CD4-positive, alpha-beta memory T cell (primary cell): ENCODE results near the gene SUGP1. TPM values are rescaled to one million over a fixed set of nuclear protein-coding genes. Genes with fewer than 3 reads are reported as not detected.

Experiments used
- CTCF ChIA-PET: fragments of 350-600 bp; sonication (Branson Sonifier 250); formaldehyde crosslinking; loops from one replicate; lab custom pipeline; 2021; ENCODE audit warnings: inconsistent platforms; ENCODE audit not compliant: partially characterized antibody; lab: Charles Lee
- POLR2A ChIA-PET: fragments of 350-600 bp; sonication (Branson Sonifier 250); formaldehyde crosslinking; loops from one replicate; lab custom pipeline; 2021; ENCODE audit not compliant: partially characterized antibody; lab: Charles Lee
- DNase-seq, 5 donors: peaks; one replicate each; pipeline versions ENCODE4 v3.0.0 to v3.0.0-alpha.2; 2020 to 2022; ENCODE audit warnings: mixed read lengths in 1 of 5
- H3K27ac ChIP-seq: one replicate; pipeline ENCODE4 v1.7.0; 2013; ENCODE audit warnings: low read depth, low read length
- H3K27me3 ChIP-seq: 2 replicates; pipeline ENCODE4 v1.7.0; 2013; ENCODE audit warnings: mild to moderate bottlenecking, low read length, moderate library complexity; ENCODE audit not compliant: insufficient read depth
- H3K36me3 ChIP-seq: 2 replicates; pipeline ENCODE4 v1.7.0; 2013; ENCODE audit warnings: mild to moderate bottlenecking, low read length, moderate library complexity; ENCODE audit not compliant: insufficient read depth
- H3K4me1 ChIP-seq: 2 replicates; pipeline ENCODE4 v1.7.0; 2013; ENCODE audit warnings: mild to moderate bottlenecking, low read length, moderate library complexity; ENCODE audit not compliant: insufficient read depth
- H3K4me3 ChIP-seq, 2 donors: one replicate each; pipeline ENCODE4 v1.7.0; 2013; ENCODE audit warnings: low read length in 2 of 2, mild to moderate bottlenecking in 1 of 2
- H3K9me3 ChIP-seq, 2 donors: one replicate each; pipeline ENCODE4 v1.7.0; 2013; ENCODE audit warnings: low read length in 2 of 2, control low read depth in 1 of 2; ENCODE audit not compliant: control insufficient read depth in 1 of 2
- H3K27ac Mint-ChIP-seq, 7 donors: one replicate each; pipeline ENCODE4 v1.8.0; 2020 to 2021; ENCODE audit warnings: mixed read lengths in 7 of 7, mild to moderate bottlenecking in 6 of 7, inconsistent platforms in 3 of 7, moderate library complexity in 3 of 7
- H3K27me3 Mint-ChIP-seq, 2 donors: one replicate each; pipeline ENCODE4 v1.8.0; 2020 to 2021; ENCODE audit warnings: mixed read lengths in 2 of 2
- H3K36me3 Mint-ChIP-seq, 2 donors: one replicate each; pipeline ENCODE4 v1.8.0; 2020 to 2021; ENCODE audit warnings: mixed read lengths in 2 of 2, inconsistent platforms in 1 of 2, mild to moderate bottlenecking in 1 of 2
- H3K4me1 Mint-ChIP-seq, 4 donors: one replicate each; pipeline ENCODE4 v1.8.0; 2020 to 2021; ENCODE audit warnings: mixed read lengths in 4 of 4, mild to moderate bottlenecking in 1 of 4
- H3K4me3 Mint-ChIP-seq, 8 donors: one replicate each; pipeline ENCODE4 v1.8.0; 2020 to 2021; ENCODE audit warnings: mixed read lengths in 8 of 8, mild to moderate bottlenecking in 7 of 8, moderate library complexity in 6 of 8, inconsistent platforms in 3 of 8
- H3K9me3 Mint-ChIP-seq, 8 donors: one replicate each; pipeline ENCODE4 v1.8.0; 2020 to 2021; ENCODE audit warnings: mixed read lengths in 8 of 8, mild to moderate bottlenecking in 5 of 8, inconsistent platforms in 3 of 8, moderate library complexity in 1 of 8
- intact Hi-C: fragments of 100-400 bp; cut with micrococcal nuclease; formaldehyde crosslinking; loops from one replicate; pipeline ENCODE4 v1.15.1; 2023
- polyA plus RNA-seq, 2 donors: library from polyadenylated mRNA; unstranded; fragments of 300-500 nt; fragmentation: Illumina TruSeq; gene quantifications; one replicate each; pipeline ENCODE4 v1.2.3, GENCODE V29; 2021
- total RNA-seq, 2 experiments: library from RNA; stranded (reverse); gene quantifications; one replicate each; pipeline ENCODE4 v1.2.3, GENCODE V29; 2021

Gene SUGP1
- total and polyA plus RNA-seq, 4 experiments from 2014 or later: 18.3 to 97.5 (median 59.5) TPM

DNA sequence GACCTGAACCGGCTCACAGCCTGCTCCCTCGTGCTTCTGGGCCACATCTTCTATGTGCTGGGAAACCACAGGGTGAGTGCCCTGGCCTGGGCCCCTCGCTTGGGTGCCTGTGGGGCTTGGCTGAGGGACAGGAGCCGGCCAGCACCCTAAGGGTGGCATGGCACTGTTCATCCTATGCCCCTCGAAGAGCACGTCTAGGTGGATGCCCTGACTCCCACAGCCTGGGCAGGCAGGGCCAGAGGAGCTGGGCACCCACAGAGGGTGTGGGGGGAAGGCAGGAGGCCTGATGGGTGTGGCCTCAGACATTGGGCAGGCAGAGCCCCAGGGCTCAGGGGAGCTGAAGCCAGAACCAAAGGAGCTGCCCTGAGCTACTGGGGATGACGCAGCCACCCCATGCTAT, 29.1 kb upstream of the SUGP1 start:
- Histone ChIP-seq H3K36me3 (peaks cover 75% of the 10 kb centered on the region), H3K4me3 (no peak overlapping the region), H3K27me3 (no peaks in the 10 kb centered on the region), H3K4me1 (no peaks in the 10 kb centered on the region), H3K27ac (no peak overlapping the region), H3K9me3 (no peaks in the 10 kb centered on the region)
- no peaks in the 10 kb centered on the region for H3K9me3 Mint-ChIP-seq
- intact Hi-C loops: no loop called here
- no peaks in the 10 kb centered on the region for H3K27me3 Mint-ChIP-seq
- H3K4me3 Mint-ChIP-seq: no peak overlapping the region
- no peak overlapping the region for H3K27ac Mint-ChIP-seq
- ChIA-PET POLR2A (no interaction called here), CTCF (no interaction called here)
- DNase-seq: no peak
- peaks cover 32 to 52% of the 10 kb centered on the region in 2 donors for H3K36me3 Mint-ChIP-seq
- no peaks in the 10 kb centered on the region for H3K4me1 Mint-ChIP-seq

GRCh38 chr19:19348266-19348665, 28.0 kb upstream of the SUGP1 start:
- no peak overlapping the region for H3K27ac ChIP-seq
- no peaks in the 10 kb centered on the region for H3K9me3 ChIP-seq
- no peak for DNase-seq
- ChIA-PET CTCF (no interaction called here), POLR2A (no interaction called here)
- Mint-ChIP-seq H3K4me1 (no peaks in the 10 kb centered on the region), H3K9me3 (no peaks in the 10 kb centered on the region), H3K4me3 (no peak overlapping the region), H3K36me3 (peaks cover 28 to 48% of the 10 kb centered on the region in 2 donors), H3K27ac (no peak overlapping the region), H3K27me3 (no peaks in the 10 kb centered on the region)
- H3K4me1 ChIP-seq: no peaks in the 10 kb centered on the region
- peaks cover 75% of the 10 kb centered on the region for H3K36me3 ChIP-seq
- intact Hi-C loops: no loop called here
- no peak overlapping the region for H3K4me3 ChIP-seq
- no peaks in the 10 kb centered on the region for H3K27me3 ChIP-seq

GRCh38 chr19:19347401-19348110, 27.2 kb upstream of the SUGP1 start:
- POLR2A ChIA-PET: interaction anchor here (0.6 kb wide), 1 partner anchor 51 kb away, joined by 3 read pairs; no protein-coding TSS in a partner anchor
- CTCF ChIA-PET: no interaction called here

GRCh38 chr19:19345970-19346369, 25.7 kb upstream of the SUGP1 start:
- peaks cover 81% of the 10 kb centered on the region for H3K36me3 ChIP-seq
- no peaks in the 10 kb centered on the region for H3K27me3 ChIP-seq
- CTCF ChIA-PET: no interaction called here
- peaks cover 18 to 51% of the 10 kb centered on the region in 2 donors for H3K36me3 Mint-ChIP-seq
- no peak overlapping the region for H3K27ac ChIP-seq
- no peaks in the 10 kb centered on the region for H3K4me1 ChIP-seq
- no peak overlapping the region for H3K4me3 Mint-ChIP-seq
- no peaks in the 10 kb centered on the region for H3K9me3 Mint-ChIP-seq
- no peak overlapping the region for H3K4me3 ChIP-seq
- POLR2A ChIA-PET: no interaction called here
- H3K27me3 Mint-ChIP-seq: no peaks in the 10 kb centered on the region
- no peaks in the 10 kb centered on the region for H3K9me3 ChIP-seq
- peak overlapping the region in 1 of 7 donors; percentile 4 for H3K27ac Mint-ChIP-seq
- no peak for DNase-seq
- intact Hi-C loops: no loop called here
- H3K4me1 Mint-ChIP-seq: no peaks in the 10 kb centered on the region

More at GRCh38 chr19:19347401-19348110, 27.2 kb upstream of the SUGP1 start:
- Histone ChIP-seq H3K36me3 (peaks cover 75% of the 10 kb centered on the region), H3K4me1 (no peaks in the 10 kb centered on the region), H3K9me3 (no peaks in the 10 kb centered on the region), H3K27ac (no peak overlapping the region), H3K27me3 (no peaks in the 10 kb centered on the region), H3K4me3 (no peak overlapping the region)
- Mint-ChIP-seq H3K9me3 (no peaks in the 10 kb centered on the region), H3K4me1 (no peaks in the 10 kb centered on the region), H3K4me3 (no peak overlapping the region), H3K27ac (peak overlapping the region in 2 of 7 donors; percentile 52 to 70), H3K36me3 (peaks cover 25 to 48% of the 10 kb centered on the region in 2 donors), H3K27me3 (no peaks in the 10 kb centered on the region)
- intact Hi-C loops: no loop called here
- no peak for DNase-seq

DNA sequence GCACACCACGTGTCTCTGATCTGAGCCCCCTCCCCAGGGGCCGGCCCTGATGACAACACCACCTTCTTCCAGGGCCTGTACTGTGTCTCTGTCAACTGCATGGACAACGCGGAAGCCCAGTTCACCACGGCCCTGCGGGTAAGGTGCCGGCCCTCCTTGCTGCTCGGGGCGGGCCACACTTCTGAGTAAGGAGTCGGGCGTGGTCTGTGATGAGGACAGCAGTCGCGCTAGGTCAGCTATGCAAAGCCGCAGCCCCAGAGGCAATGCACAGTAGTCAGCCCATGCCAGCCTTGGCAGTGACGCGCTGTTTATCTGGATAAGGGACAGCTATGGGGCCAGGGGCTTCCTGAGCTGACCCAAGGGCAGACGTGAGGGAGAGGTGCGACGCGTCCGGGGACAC, 24.9 kb upstream of the SUGP1 start:
- Mint-ChIP-seq H3K4me1 (no peaks in the 10 kb centered on the region), H3K27ac (no peak overlapping the region), H3K36me3 (peaks cover 18 to 51% of the 10 kb centered on the region in 2 donors), H3K4me3 (no peak overlapping the region), H3K9me3 (no peaks in the 10 kb centered on the region), H3K27me3 (no peaks in the 10 kb centered on the region)
- Histone ChIP-seq H3K27ac (no peak overlapping the region), H3K4me3 (no peak overlapping the region), H3K4me1 (no peaks in the 10 kb centered on the region), H3K9me3 (no peaks in the 10 kb centered on the region), H3K36me3 (peaks cover 84% of the 10 kb centered on the region), H3K27me3 (no peaks in the 10 kb centered on the region)
- intact Hi-C loops: no loop called here
- ChIA-PET CTCF (no interaction called here), POLR2A (no interaction called here)
- no peak for DNase-seq

- no peaks in the 10 kb centered on the region for H3K9me3 ChIP-seq
- H3K36me3 ChIP-seq: peaks cover 82% of the 10 kb centered on the region
- Mint-ChIP-seq H3K27me3 (no peaks in the 10 kb centered on the region), H3K9me3 (no peaks in the 10 kb centered on the region), H3K4me1 (no peaks in the 10 kb centered on the region), H3K27ac (no peak overlapping the region), H3K36me3 (peaks cover 19 to 47% of the 10 kb centered on the region in 2 donors), H3K4me3 (no peak overlapping the region)
- no peaks in the 10 kb centered on the region for H3K4me1 ChIP-seq
- H3K27ac ChIP-seq: no peak overlapping the region
- ChIA-PET CTCF (no interaction called here), POLR2A (no interaction called here)
- intact Hi-C loops: no loop called here
- no peak for DNase-seq
- H3K27me3 ChIP-seq: no peaks in the 10 kb centered on the region
- no peak overlapping the region for H3K4me3 ChIP-seq
These were observed 23.5 kb upstream of the SUGP1 start for GRCh38 chr19:19343762-19344161.

DNA sequence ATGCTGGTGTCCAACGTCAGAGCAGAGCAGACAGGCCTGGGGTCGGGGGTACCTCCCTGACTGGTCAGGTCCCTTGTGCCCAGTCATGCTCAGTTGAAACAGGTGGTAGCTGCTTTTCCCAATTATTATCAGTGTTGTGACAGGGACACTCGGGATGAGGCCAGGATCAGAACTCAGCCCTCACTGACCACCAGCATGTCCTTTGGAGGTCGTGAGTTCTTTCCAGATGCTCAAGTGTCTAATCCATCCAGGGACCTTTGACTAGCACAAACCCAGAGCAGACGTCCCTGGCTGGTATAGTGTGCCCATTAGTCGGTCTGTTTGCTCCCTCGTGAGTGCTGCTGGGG, 22.7 kb upstream of the SUGP1 start:
- ChIA-PET POLR2A (no interaction called here), CTCF (interaction anchor here (1.1 kb wide), 1 partner anchor 9 kb away, joined by 4 read pairs; no protein-coding TSS in a partner anchor)
- Mint-ChIP-seq H3K27me3 (no peaks in the 10 kb centered on the region), H3K27ac (peak overlapping the region in 1 of 7 donors; percentile 52), H3K9me3 (no peaks in the 10 kb centered on the region), H3K4me1 (no peaks in the 10 kb centered on the region), H3K4me3 (no peak overlapping the region), H3K36me3 (peaks cover 27 to 55% of the 10 kb centered on the region in 2 donors)
- H3K27me3 ChIP-seq: no peaks in the 10 kb centered on the region
- no peaks in the 10 kb centered on the region for H3K9me3 ChIP-seq
- no peak overlapping the region for H3K4me3 ChIP-seq
- no peak overlapping the region for H3K27ac ChIP-seq
- no peak for DNase-seq
- intact Hi-C loops: no loop called here
- H3K4me1 ChIP-seq: no peaks in the 10 kb centered on the region
- H3K36me3 ChIP-seq: peaks cover 82% of the 10 kb centered on the region
